GM18519 (cell line): ENCODE measurements around the gene ASPG.

Experiments used
- ATAC-seq: cut with Tn5 transposase; IDR thresholded peaks from one replicate; pipeline ENCODE4 v1.9.1; 2021; ENCODE audit warnings: mild to moderate bottlenecking, moderate library complexity; ENCODE audit not compliant: unreplicated experiment, low FRiP score

Gene ASPG

DNA sequence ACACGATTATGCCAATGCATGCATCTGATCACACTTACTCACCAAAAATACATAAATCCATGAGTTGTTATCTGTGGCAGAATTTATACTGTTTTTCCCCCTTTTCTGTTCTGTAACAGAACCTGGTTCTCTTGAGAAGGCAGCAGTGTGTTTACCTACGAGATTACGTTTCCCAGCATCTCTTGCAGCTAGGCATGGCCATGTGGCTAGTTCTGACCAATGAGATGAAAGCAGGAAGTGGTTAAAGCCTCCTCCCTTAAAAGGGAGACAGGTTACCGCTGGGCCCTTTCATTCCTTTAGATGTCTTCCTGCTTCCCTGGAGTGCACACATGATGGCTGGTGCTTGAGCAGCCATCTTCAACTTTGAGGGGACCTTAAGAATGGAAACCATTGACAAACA lies 11.7 kb upstream of the ASPG start:
- no peak for ATAC-seq

DNA sequence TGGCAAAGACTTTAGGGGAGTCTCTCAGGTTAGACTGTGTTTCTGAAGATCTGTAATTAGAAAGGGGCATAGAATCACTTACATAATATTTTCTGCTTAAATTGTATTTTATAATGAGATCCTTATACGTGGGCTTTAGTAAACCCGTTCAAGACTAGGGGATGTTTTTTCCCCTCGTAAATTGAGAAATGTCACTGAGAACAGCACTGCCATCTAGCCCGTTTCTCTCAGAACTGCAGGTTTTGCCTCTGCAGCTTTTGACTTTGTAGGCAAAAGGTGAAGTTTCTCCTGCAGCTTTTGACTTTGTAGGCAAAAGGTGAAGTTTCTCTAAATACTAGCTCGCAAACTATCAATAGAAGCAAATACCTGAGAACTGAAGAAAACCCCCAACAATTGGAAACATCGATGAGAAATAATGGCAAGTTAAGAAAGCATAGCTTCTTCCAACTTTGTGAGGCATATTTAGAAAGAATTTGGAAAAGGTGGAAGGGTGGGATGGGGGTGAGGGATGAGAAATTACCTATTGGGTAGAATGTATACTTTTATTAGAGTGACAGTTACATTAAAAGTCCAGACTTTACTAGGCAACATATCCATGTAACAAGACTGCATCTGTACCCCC lies 9.9 kb upstream of the ASPG start:
- no peak for ATAC-seq

DNA sequence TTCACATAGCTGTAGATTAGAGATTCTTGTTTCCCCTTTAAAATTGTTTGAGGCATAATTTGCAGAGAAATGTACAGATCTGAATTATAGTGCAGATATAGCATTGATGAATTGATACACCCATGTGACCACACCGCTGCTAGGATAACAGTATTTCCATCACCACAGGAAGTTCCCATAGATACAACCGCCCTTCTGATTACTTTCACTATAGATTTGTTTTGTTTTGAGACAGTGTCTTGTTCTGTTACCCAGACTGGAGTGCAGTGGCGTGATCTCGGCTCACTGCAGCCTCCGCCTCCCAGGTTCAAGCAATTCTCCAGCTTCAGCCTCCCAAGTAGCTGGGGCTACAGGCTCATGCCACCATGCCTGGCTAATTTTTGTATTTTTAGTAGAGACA lies 8.8 kb upstream of the ASPG start:
- ATAC-seq: no peak

- peak; percentile 72 for ATAC-seq
Measured at GRCh38 chr14:104078031-104078455, 7.5 kb upstream of the ASPG start.

GRCh38 chr14:104080376-104081260 lies 4.9 kb upstream of the ASPG start:
- ATAC-seq: no peak

GRCh38 chr14:104081261-104081835 lies 4.2 kb upstream of the ASPG start:
- ATAC-seq: no peak

GRCh38 chr14:104081951-104082464 lies 3.5 kb upstream of the ASPG start:
- no peak for ATAC-seq

DNA sequence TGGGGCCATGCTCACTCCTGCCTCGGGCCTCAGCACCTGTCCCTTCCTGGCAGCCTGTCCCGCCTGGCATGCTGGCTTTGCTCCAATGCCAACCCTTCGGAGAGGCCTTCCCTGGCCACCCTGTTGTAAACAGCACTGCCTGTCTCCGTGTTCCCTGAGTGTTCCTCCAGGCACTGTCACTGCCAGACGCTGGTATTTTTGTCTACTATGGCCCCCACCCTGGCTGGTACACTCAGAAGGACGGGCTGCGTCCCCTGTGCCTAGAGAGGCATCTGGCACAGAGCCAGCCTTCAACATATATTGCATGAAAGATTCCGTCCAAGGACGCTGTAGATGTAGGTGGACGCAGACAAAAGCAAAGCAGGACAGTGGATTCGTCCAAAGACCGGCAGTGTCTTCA lies 2.7 kb upstream of the ASPG start:
- no peak for ATAC-seq

DNA sequence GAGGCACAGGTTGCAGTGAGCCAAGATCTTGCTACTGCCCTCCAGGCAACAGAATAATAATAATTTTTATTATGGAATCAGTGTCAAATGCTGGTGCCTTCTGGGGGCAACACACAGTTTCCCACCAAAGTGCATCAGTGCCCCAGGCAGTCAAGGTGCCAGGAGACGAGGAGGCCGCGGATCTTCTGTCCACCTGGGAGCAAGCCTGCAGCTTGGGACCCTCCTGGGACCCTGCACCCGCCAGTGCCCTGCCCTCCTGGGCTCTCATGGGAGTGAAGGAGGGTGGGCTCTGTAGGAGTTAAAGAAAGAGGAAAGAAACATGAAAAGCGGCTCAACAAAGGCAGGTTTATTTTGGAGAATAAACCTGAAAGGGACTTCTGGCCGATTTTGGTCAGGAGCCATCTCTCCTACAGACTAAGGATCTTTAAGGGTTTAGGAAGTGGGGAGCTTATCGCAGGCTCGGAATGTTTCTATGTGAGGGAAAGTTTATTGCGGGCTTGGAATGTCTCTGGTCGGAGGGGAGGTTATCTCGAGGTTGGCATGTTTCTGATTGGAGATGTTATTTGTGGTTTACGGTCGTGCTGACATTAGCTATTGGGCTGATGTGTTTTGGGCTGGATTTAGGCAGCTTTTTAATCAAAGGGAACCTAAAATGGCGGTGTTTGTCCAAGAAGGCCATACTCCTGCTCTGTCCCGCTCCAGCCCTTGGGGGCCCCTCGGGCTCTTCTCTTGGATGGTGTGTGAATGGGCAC lies 1.1 kb upstream of the ASPG start:
- ATAC-seq: no peak

- no peak for ATAC-seq
Measured at GRCh38 chr14:104085889-104086201, 345 bp downstream of the ASPG start.

DNA sequence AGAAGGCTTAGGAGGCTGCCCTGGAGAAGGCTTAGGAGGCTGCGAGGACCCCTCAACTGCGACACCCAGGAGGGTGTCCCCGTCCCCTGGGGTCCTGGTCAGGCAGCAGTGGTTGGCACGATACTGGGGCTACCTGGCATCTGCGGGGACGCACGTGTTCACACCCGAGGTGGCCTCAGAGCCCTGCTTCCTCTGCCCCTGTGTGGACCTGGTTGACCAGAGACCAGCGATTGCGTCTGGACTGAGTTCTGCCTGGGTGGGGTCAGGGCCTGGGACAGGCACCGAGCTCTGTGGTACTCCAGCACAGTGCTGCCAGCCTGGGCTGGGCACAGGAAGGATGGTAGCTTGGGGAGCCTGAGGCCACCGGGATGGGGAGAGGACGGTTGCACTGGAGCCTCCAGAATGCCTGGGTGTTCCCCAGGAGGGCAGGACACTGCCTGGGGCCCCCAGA lies 735 bp downstream of the ASPG start:
- ATAC-seq: no peak

DNA sequence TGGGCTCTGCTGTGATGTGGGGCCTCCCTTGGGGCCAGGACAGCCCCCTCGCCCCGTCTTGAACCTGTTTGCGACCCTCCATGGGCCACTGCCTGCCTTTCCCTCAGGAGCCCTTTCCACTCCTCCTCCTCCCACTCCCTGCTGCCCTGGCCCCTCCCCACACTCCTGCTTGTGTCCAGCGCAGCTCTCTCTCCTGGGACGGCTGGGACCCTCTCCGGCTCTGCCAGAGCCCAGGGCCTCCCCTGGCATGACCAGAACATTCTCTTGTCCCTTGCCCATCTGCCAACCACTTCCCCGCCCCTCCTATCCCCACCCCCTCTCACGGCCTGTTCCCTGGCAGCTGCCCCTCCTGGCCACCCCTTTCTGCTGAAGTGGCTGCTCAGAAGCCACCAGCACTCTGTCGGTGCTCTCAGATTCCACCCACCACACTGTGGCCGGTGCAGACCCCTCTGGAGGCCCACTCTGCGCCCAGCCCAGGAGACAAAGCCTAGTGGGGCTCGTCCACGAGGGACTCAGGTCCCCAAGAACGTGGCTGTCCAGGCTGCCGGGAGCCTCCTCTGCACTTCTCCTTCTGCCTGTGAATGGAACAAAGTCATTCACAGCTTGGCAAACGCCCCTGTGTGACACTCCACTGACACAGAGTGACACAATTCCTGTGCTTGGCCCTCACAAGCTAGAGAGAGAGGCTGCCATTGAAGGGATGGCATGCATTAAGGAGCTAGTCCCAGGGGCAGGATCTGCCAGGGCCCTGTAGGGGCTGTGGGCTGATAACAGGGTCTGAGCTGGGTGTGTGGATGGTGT lies 1.4 kb downstream of the ASPG start:
- ATAC-seq: no peak

DNA sequence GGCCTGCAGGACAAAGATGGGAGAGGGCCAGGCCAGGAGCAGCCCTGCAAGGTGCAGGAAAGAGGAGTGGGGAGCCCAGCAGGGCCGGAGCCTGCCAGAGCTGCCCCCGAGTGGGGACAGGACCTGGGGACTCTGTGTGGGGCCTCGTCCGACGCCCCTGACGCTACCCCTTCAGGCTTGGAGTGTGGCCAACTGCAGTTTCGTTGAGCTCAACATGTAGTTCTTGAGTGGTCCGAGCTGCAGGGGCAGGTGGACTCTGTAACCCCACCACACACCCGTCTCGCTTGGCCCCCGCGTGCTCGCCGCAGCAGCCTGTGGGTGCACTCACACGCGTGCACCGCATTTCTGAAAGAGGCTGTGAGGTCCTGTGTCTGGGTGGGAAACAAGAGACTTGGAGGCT lies 2.0 kb downstream of the ASPG start:
- no peak for ATAC-seq

GRCh38 chr14:104087981-104088850 lies 2.7 kb downstream of the ASPG start:
- no peak for ATAC-seq

DNA sequence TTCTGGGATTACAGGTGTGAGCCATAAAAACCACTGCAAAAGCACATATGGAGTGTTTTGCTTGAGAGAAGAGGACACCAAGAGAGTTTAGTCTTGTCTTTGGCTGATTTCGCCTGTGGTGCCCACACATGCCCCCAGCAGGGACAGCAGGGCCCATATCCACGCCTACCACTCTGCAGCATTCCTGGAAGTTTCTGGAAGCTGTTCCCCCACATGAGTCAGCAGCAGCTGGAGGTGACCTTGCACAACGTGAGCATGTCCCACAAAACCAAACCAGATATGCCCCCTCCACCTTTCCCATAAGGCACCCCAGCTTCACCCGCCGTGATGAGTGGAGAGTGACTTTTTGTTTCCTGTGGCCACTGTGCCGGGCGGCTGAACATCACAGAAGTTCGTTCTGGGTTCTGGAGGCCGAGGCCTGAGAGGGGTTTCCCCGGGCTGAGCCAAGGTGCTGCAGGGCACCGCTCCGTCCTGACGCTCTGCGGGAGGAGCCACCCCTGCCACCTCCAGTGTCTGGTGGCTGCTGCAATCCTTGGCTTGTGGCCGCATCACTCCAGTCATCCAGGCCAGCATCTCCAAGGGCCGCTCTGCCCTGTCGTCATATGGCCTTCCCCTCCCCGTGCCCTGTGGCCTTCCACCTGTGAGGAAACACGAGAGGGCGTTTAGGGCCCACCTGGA lies 4.7 kb downstream of the ASPG start:
- no peak for ATAC-seq

GRCh38 chr14:104091061-104091926 lies 5.8 kb downstream of the ASPG start:
- ATAC-seq: no peak

DNA sequence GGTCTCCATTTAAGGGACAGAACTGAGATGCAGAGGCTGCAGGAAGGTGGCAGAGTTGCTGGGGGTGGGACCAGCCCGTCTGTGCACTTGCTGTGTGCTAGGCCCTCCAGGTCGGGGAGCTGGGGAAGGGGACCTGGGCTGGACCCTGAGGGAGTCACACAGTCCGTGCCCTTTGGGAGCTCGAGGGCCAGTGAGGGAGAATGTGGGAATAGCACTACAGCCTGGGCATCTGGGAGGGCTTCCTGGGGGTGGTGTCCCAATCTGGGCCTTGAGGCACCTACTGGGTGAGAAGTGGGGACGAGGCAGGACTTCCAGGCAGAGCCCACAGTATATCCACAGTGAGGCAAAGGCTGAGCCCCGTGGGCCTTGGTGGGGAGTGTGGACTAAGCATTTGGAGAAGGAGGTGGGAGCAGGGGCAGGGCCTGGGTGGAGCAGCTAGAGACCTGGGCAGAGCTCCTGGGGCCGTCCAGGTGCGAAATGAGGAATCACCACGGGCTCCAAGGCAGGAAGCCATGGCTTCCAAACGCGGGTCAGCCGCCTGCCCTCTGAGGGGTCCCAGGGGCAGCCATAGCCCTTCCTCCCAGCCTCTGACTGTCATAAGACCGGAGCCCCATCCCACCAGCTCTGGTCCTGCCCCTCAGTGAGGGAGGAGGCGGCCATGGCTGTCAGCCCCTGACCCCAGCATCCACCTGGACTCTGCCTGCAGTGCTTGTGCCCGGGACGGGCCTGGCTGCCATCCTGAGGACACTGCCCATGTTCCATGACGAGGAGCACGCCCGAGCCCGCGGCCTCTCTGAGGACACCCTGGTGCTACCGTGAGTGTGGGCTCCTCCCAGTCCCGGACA lies 6.6 kb downstream of the ASPG start:
- no peak for ATAC-seq
